ENCODE results near the gene CTSZ. TPM values are rescaled to one million over a fixed set of nuclear protein-coding genes. Genes with fewer than 3 reads are reported as not detected.

The CTSZ gene
- total and polyA plus RNA-seq, 10 of the 15 experiments (the other 5 are each of a cell fraction or from before 2014, with no cell fraction given), result 6.0 to 301 (median 154) TPM

GRCh38 chr20:59042796-59043631 lies 36.0 kb upstream of the CTSZ start:
- intact Hi-C loops (cut with micrococcal nuclease; ENCODE audit: unreplicated experiment), result no loop called here
- RAD21 ChIA-PET (ENCODE audit: unreplicated experiment), result interaction anchor here (0.7 to 1.7 kb wide), 7 partner anchors 11 to 156 kb away, joined by 3 to 6 read pairs (median 3); partner anchors contain the start of gene ATP5F1E
- TF ChIP-seq BHLHE40 (IDR thresholded peaks at IDR 0.05; ENCODE audit: borderline replicate concordance in 1 of 2, low read depth in 2 of 2, low read length in 1 of 2) (peak in 1 of 2 experiments; percentile 35; a peak in 1 of 4 replicates), SP1 (IDR thresholded peaks at IDR 0.05; ENCODE audit: low read depth, low read length) (peak; percentile 72), E2F4 (IDR thresholded peaks at IDR 0.05; ENCODE audit: low read depth, low read length) (0 out of 2 replicates have a peak, but pooled peaks have one; percentile 11), POLR2A (IDR thresholded peaks at IDR 0.05; ENCODE audit: low read depth, low read length) (peak; percentile 78), ZNF384 (IDR thresholded peaks at IDR 0.05; ENCODE audit: borderline replicate concordance, low read depth, low read length) (no peak), RAD51 (IDR thresholded peaks at IDR 0.05) (no peak), NRF1 (conservative IDR thresholded peaks at IDR 0.05; ENCODE audit: low read depth, low read length) (peak; percentile 96), WRNIP1 (IDR thresholded peaks at IDR 0.05; ENCODE audit: borderline replicate concordance, low read depth, low read length) (no peak), MAX (IDR thresholded peaks at IDR 0.05; ENCODE audit: low read depth, low read length) (no peak; the same call in 1 of the 2 replicates), MYC (IDR thresholded peaks at IDR 0.05; ENCODE audit: insufficient read depth, insufficient read length, insufficient replicate concordance, low read length, severe bottlenecking) (no peak), TARDBP (IDR thresholded peaks at IDR 0.05; ENCODE audit: borderline replicate concordance) (no peak), SPI1 (IDR thresholded peaks at IDR 0.05; ENCODE audit: borderline replicate concordance, insufficient read depth, low read depth, low read length) (no peak), TAF1 (IDR thresholded peaks at IDR 0.05; ENCODE audit: borderline replicate concordance, low read depth, low read length) (no peak), PBX3 (IDR thresholded peaks at IDR 0.05; ENCODE audit: insufficient replicate concordance, low read depth, low read length) (no peak), E2F8 (IDR thresholded peaks at IDR 0.05; ENCODE audit: low read depth, partially characterized antibody) (no peak), ASH2L (IDR thresholded peaks at IDR 0.05; ENCODE audit: borderline replicate concordance, low read depth) (no peak)

More at GRCh38 chr20:59042796-59043631, 36.0 kb upstream of the CTSZ start:
- ChIA-PET CTCF (interaction anchor here (0.7 to 1.3 kb wide), 4 partner anchors 10 to 170 kb away, joined by 3 to 4 read pairs (median 3); partner anchors contain the start of gene ATP5F1E), SMC1A (ENCODE audit: uncharacterized antibody, unreplicated experiment) (interaction anchor here (0.5 to 1.3 kb wide), 5 partner anchors 11 to 137 kb away, joined by 3 to 6 read pairs (median 3); partner anchors contain the start of gene ATP5F1E), POLR2A (interaction anchor here (0.6 to 4.3 kb wide), 6 partner anchors 9 to 156 kb away, joined by 3 to 40 read pairs (median 4); partner anchors contain the start of gene ATP5F1E)
- DNase-seq (ENCODE audit: low read depth, low spot score) (peak; percentile 61), FAIRE-seq (no peak), ATAC-seq (peak; percentile 96)
- H3K79me2 ChIP-seq (ENCODE audit: control insufficient read depth, insufficient read depth, low read length), result peaks cover 49% of the 10 kb centered on the region
- no peaks in the 10 kb centered on the region for H3K9me3 ChIP-seq (replicated peaks; ENCODE audit: control insufficient read depth, insufficient read depth, low read length)
- WGBS (ENCODE audit: insufficient coverage, insufficient replicate concordance, low lambda C conversion rate, missing lambda C conversion rate), result 9% methylated on average over 66 of the region's 66 CpGs
- H3K9ac ChIP-seq (ENCODE audit: control insufficient read depth, insufficient read depth, low read length), result peak overlapping the region; percentile 94; the same call in 1 of the 2 replicates
- H3K27me3 ChIP-seq (replicated peaks in 1 of 2; ENCODE audit: control insufficient read depth in 2 of 2, insufficient read depth in 2 of 2, low read length in 1 of 2), result no peaks in the 10 kb centered on the region
- H2AFZ ChIP-seq (ENCODE audit: control insufficient read depth, low read depth, low read length), result peak overlapping the region; percentile 93
- H3K4me1 ChIP-seq (ENCODE audit: control insufficient read depth, insufficient read depth, low read length), result peaks cover 13% of the 10 kb centered on the region
- H3K27ac ChIP-seq (ENCODE audit: control insufficient read depth, insufficient read depth), result peak overlapping the region; percentile 87
- peaks cover 0 to 4% of the 10 kb centered on the region in 2 experiments; a peak in 2 of 4 replicates for H3K36me3 ChIP-seq (ENCODE audit: control insufficient read depth in 2 of 2, insufficient read depth in 2 of 2, low read length in 1 of 2)
- BruUV-seq (replicated peaks), result no TSS peak
- in situ Hi-C loops (cut with MboI), result loop anchor here (10.0 kb wide), 1 partner anchor 388 kb away; the partner anchor contains the start of gene STX16
- H4K20me1 ChIP-seq (ENCODE audit: control insufficient read depth, insufficient read depth), result no peaks in the 10 kb centered on the region; the same call in 1 of the 2 replicates
- H3K4me3 ChIP-seq, result peak overlapping the region; percentile 89
- H3K4me2 ChIP-seq (ENCODE audit: control insufficient read depth, insufficient read depth), result peak overlapping the region; percentile 98

All from GM12878 (cell line).